Mammary epithelial cell (primary cell): ENCODE results near the gene PIK3CA.

Source experiments
- CTCF ChIP-seq, 2 donors: IDR thresholded peaks in 1 of 2; conservative IDR thresholded peaks in 1 of 2; 2 replicates each; pipeline ENCODE4 v1.5.1; 2011 to 2012; ENCODE audit warnings: inconsistent platforms in 2 of 2, low read length in 2 of 2, mild to moderate bottlenecking in 2 of 2, control low read depth in 1 of 2, low read depth in 1 of 2; ENCODE audit not compliant: insufficient read depth in 1 of 2; ENCODE audit errors: extremely low read depth in 1 of 2
- EZH2 ChIP-seq: IDR thresholded peaks from 2 replicates; pipeline ENCODE4 v1.6.1; 2012; ENCODE audit warnings: low read length, inconsistent platforms, borderline replicate concordance

GRCh38 chr3:179098388-179099077, 49.6 kb upstream of the PIK3CA start:
- peak in 1 of 2 donors; percentile 19 for TF ChIP-seq CTCF (conservative IDR thresholded peaks at IDR 0.05 in 1 of 2, IDR thresholded peaks at IDR 0.05 in 1 of 2; ENCODE audit: extremely low read depth in 1 of 2, insufficient read depth in 1 of 2, low read depth in 1 of 2, low read length in 2 of 2)
- TF ChIP-seq EZH2, result no peak
